H9 (cell line): ENCODE measurements around the gene ANKFY1. TPM values are rescaled to one million over a fixed set of nuclear protein-coding genes. Genes with fewer than 3 reads are reported as not detected.

Experiments
- DNase-seq: peaks from one replicate; pipeline ENCODE4 v3.0.0-alpha.2; 2017
- H2AFZ ChIP-seq: one replicate; pipeline ENCODE4 v1.6.1; 2013; ENCODE audit warnings: mild to moderate bottlenecking, low read length, control low read depth, moderate library complexity
- H2AK5ac ChIP-seq: 2 replicates; pipeline ENCODE4 v1.6.1; 2013; ENCODE audit warnings: low read length, control low read depth, mixed read lengths; ENCODE audit not compliant: insufficient read length
- H2BK120ac ChIP-seq: one replicate; pipeline ENCODE4 v1.6.1; 2013; ENCODE audit warnings: low read depth, mild to moderate bottlenecking, low read length, control low read depth, inconsistent platforms; ENCODE audit not compliant: poor library complexity, severe bottlenecking
- H2BK12ac ChIP-seq: 2 replicates; pipeline ENCODE4 v1.6.1; 2013; ENCODE audit warnings: low read length, control low read depth, mixed read lengths, low read depth; ENCODE audit not compliant: insufficient read length
- H2BK15ac ChIP-seq: 2 replicates; pipeline ENCODE4 v1.6.1; 2013; ENCODE audit warnings: low read depth, low read length, control low read depth
- H2BK20ac ChIP-seq: one replicate; pipeline ENCODE4 v1.6.1; 2013; ENCODE audit warnings: low read depth, mild to moderate bottlenecking, low read length, control low read depth, inconsistent platforms; ENCODE audit not compliant: poor library complexity, severe bottlenecking
- H2BK5ac ChIP-seq: 2 replicates; pipeline ENCODE4 v1.6.1; 2013; ENCODE audit warnings: low read length, control low read depth, mixed read lengths; ENCODE audit not compliant: insufficient read length
- H3K14ac ChIP-seq: 2 replicates; pipeline ENCODE4 v1.6.1; 2013; ENCODE audit warnings: low read length, control low read depth; ENCODE audit not compliant: insufficient read depth
- H3K18ac ChIP-seq: 2 replicates; pipeline ENCODE4 v1.6.1; 2013; ENCODE audit warnings: low read depth, mild to moderate bottlenecking, mixed read lengths, low read length, control low read depth; ENCODE audit not compliant: insufficient read length
- H3K23ac ChIP-seq: 2 replicates; pipeline ENCODE4 v1.6.1; 2013; ENCODE audit warnings: low read length, control low read depth, mixed read lengths, low read depth; ENCODE audit not compliant: insufficient read length
- H3K23me2 ChIP-seq: 2 replicates; pipeline ENCODE4 v1.6.1; 2013; ENCODE audit warnings: low read depth, mild to moderate bottlenecking, mixed read lengths, low read length, control low read depth; ENCODE audit not compliant: insufficient read length, poor library complexity, severe bottlenecking
- H3K27ac ChIP-seq: 2 replicates; pipeline ENCODE4 v1.5.1; 2013; ENCODE audit warnings: low read length, control low read depth, mixed read lengths, low read depth; ENCODE audit not compliant: insufficient read length
- H3K27me3 ChIP-seq: 2 replicates; pipeline ENCODE4 v1.6.1; 2013; ENCODE audit warnings: low read length, control low read depth, inconsistent platforms; ENCODE audit not compliant: insufficient read depth
- H3K4ac ChIP-seq: 2 replicates; pipeline ENCODE4 v1.6.1; 2013; ENCODE audit warnings: low read depth, mild to moderate bottlenecking, control low read depth, inconsistent platforms, low read length, moderate library complexity
- H3K4me1 ChIP-seq: 2 replicates; pipeline ENCODE4 v1.6.1; 2013; ENCODE audit warnings: low read length, control low read depth, inconsistent platforms; ENCODE audit not compliant: insufficient read depth
- H3K4me2 ChIP-seq: 2 replicates; pipeline ENCODE4 v1.6.1; 2013; ENCODE audit warnings: low read length, control low read depth, mixed read lengths; ENCODE audit not compliant: insufficient read length, insufficient read depth
- H3K56ac ChIP-seq: 2 replicates; pipeline ENCODE4 v1.6.1; 2013; ENCODE audit warnings: low read depth, mild to moderate bottlenecking, mixed read lengths, low read length, control low read depth; ENCODE audit not compliant: insufficient read length
- H3K79me1 ChIP-seq: 2 replicates; pipeline ENCODE4 v1.6.1; 2013; ENCODE audit warnings: low read depth, mild to moderate bottlenecking, moderate library complexity, low read length, control low read depth, inconsistent platforms; ENCODE audit not compliant: insufficient read depth, poor library complexity, severe bottlenecking
- H3K79me2 ChIP-seq: 2 replicates; pipeline ENCODE4 v1.6.1; 2013; ENCODE audit warnings: low read length, control low read depth, inconsistent platforms; ENCODE audit not compliant: insufficient read depth
- H3K9ac ChIP-seq: 2 replicates; pipeline ENCODE4 v1.6.1; 2013; ENCODE audit warnings: low read length, control low read depth, mixed read lengths; ENCODE audit not compliant: insufficient read length; ENCODE audit errors: extremely low read depth
- H3K9me3 ChIP-seq: one replicate; pipeline ENCODE4 v1.6.1; 2013; ENCODE audit warnings: low read depth, low read length, inconsistent platforms; ENCODE audit not compliant: control insufficient read depth
- H3T11ph ChIP-seq: one replicate; pipeline ENCODE4 v1.6.1; 2013; ENCODE audit warnings: mild to moderate bottlenecking, low read length, control low read depth, inconsistent platforms
- H4K20me1 ChIP-seq: one replicate; pipeline ENCODE4 v1.6.1; 2013; ENCODE audit not compliant: control insufficient read depth, insufficient read length, insufficient read depth
- H4K5ac ChIP-seq: 2 replicates; pipeline ENCODE4 v1.6.1; 2013; ENCODE audit warnings: low read depth, mild to moderate bottlenecking, mixed read lengths, low read length, control low read depth; ENCODE audit not compliant: insufficient read length
- H4K8ac ChIP-seq: replicated peaks from 2 replicates; pipeline ENCODE4 v1.6.1; 2013; ENCODE audit warnings: low read length, control low read depth, mixed read lengths, low read depth; ENCODE audit not compliant: insufficient read length
- H4K91ac ChIP-seq: 2 replicates; pipeline ENCODE4 v1.6.1; 2013; ENCODE audit warnings: low read depth, mild to moderate bottlenecking, moderate library complexity, mixed read lengths, low read length, control low read depth; ENCODE audit not compliant: insufficient read length
- H3K27ac Mint-ChIP-seq, 3 experiments: 2 replicates in 2 of 3; 3 replicates in 1 of 3; pipeline ENCODE4 v1.8.0; 2020 to 2021; ENCODE audit warnings: mixed read lengths in 3 of 3, mild to moderate bottlenecking in 1 of 3, moderate library complexity in 1 of 3
- H3K27me3 Mint-ChIP-seq: 2 replicates; pipeline ENCODE4 v1.8.0; 2021; ENCODE audit warnings: low read depth, mild to moderate bottlenecking, moderate library complexity, mixed read lengths
- H3K36me3 Mint-ChIP-seq, 3 experiments: 2 replicates in 2 of 3; 3 replicates in 1 of 3; pipeline ENCODE4 v1.8.0; 2020 to 2021; ENCODE audit warnings: low read depth in 3 of 3, mixed read lengths in 3 of 3; ENCODE audit not compliant: insufficient read depth in 1 of 3
- H3K4me1 Mint-ChIP-seq, 2 experiments: 2 replicates each; pipeline ENCODE4 v1.8.0; 2020; ENCODE audit warnings: mixed read lengths in 2 of 2
- H3K4me3 Mint-ChIP-seq, 2 experiments: 2 replicates in 1 of 2; 3 replicates in 1 of 2; pipeline ENCODE4 v1.8.0; 2020 to 2021; ENCODE audit warnings: mild to moderate bottlenecking in 2 of 2, mixed read lengths in 2 of 2, moderate library complexity in 1 of 2
- H3K9me3 Mint-ChIP-seq, 2 experiments: 2 replicates in 1 of 2; 3 replicates in 1 of 2; pipeline ENCODE4 v1.8.0; 2020; ENCODE audit warnings: mild to moderate bottlenecking in 2 of 2, mixed read lengths in 2 of 2, moderate library complexity in 1 of 2
- CTCF ChIP-seq: fragments of 200-600 bp; sonication (generic); conservative IDR thresholded peaks from 3 replicates; pipeline ENCODE4 v1.8.0; 2021; ENCODE audit warnings: antibody characterized with exemption, mild to moderate bottlenecking
- WGBS: extraction: QIAGEN DNeasy Blood & Tissue Kit; methylation state at CpG from one replicate; pipeline ENCODE4 v1.1.7; 2013; ENCODE audit warnings: missing lambda C conversion rate, low lambda C conversion rate, mixed read lengths; ENCODE audit not compliant: insufficient read length; ENCODE audit errors: extremely low coverage; 5-methylcytosine and 5-hydroxymethylcytosine counted together
- total RNA-seq: library from RNA; stranded (reverse); gene quantifications from 2 replicates; pipeline ENCODE4 v1.2.1, GENCODE V29; 2021

ANKFY1 gene
- total RNA-seq, 1 experiment from 2014 or later, result 51.9 TPM

GRCh38 chr17:4135489-4135888, 128.3 kb downstream of the ANKFY1 start:
- Mint-ChIP-seq H3K27me3 (no peaks in the 10 kb centered on the region), H3K9me3 (no peaks in the 10 kb centered on the region), H3K36me3 (0 out of 7 replicates have a peak, but pooled peaks cover 0 to 1% (median 0%) of the 10 kb centered on the region in 3 experiments), H3K27ac (peak overlapping the region; percentile 0 to 54 (median 15); a peak in 2 of 7 replicates), H3K4me1 (no peaks in the 10 kb centered on the region; a peak in 1 of 4 replicates), H3K4me3 (no peak overlapping the region; a peak in 1 of 5 replicates)
- Histone ChIP-seq H4K8ac (no peak overlapping the region), H3K79me1 (no peaks in the 10 kb centered on the region), H3K27ac (no peak overlapping the region), H4K20me1 (no peaks in the 10 kb centered on the region), H2BK20ac (no peak overlapping the region), H2AFZ (no peak overlapping the region), H3K18ac (no peak overlapping the region), H3K27me3 (no peaks in the 10 kb centered on the region), H3T11ph (no peak overlapping the region), H4K5ac (no peak overlapping the region), H2BK120ac (no peak overlapping the region), H3K14ac (no peak overlapping the region), H2BK15ac (no peak overlapping the region), H3K23ac (no peak overlapping the region), H3K56ac (no peak overlapping the region), H3K4ac (no peak overlapping the region), H2BK12ac (no peak overlapping the region), H3K9me3 (no peaks in the 10 kb centered on the region), H2BK5ac (no peak overlapping the region), H3K9ac (no peak overlapping the region), H3K79me2 (peaks cover 7% of the 10 kb centered on the region; the same call in 1 of the 2 replicates), H2AK5ac (no peak overlapping the region), H3K23me2 (no peaks in the 10 kb centered on the region), H3K4me2 (no peak overlapping the region), H4K91ac (no peak overlapping the region), H3K4me1 (no peaks in the 10 kb centered on the region)
- DNase-seq, result no peak
- WGBS, result no CpG with 5 or more reads among the region's 3 CpGs
- TF ChIP-seq CTCF, result no peak
